Activated CD4-positive, CD25-positive, alpha-beta regulatory T cell treated with anti-CD3 and anti-CD28 coated beads, Interleukin-2, amount 50 U/mL, for 72 hours (primary cell): ENCODE results near the gene HERC3.
A peak's percentile ranks its signal among the peaks of the same experiment; 100 is the strongest.

ENCODE experiments used
- DNase-seq: peaks from one replicate; pipeline ENCODE4 v3.0.0; 2021

The HERC3 gene

DNA sequence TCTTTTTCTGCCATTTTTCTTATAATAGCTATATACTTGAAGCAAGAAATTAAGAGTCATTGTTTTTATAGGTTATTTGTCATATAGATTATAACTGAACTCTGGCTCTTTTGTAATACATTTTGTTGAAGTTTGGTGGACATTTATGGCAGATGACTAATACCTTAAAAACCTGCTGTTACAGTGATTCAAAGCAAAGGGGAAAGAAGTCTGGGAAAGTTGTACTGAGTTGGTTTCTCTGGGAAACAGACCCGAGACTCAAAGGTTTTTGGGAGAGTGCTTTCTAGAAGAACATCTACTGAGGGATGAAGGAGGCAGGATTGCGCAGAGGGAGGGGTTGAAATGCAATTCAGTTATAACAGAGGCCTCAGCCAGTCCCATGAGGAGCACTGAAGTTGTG lies 69.5 kb downstream of the HERC3 start:
- DNase-seq: no peak

DNA sequence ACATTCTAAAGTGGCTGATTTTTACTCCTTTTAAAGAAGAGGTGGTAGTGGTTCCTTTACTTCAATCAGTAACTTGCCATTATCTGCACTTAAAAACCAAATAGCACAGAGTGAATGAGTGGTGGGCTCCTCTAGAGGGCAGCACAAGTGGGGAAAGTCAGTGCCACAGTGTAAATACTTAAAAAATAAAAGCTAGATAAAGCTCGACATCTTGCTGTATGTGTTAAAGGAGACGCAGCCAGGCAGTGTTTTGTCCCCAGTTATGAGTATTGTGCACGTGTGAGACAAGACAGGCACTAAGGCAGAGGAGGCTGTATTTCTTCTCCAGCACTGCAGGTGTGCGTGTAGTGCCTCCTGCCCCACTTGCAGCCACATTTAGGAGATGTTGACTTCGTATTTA lies 80.7 kb downstream of the HERC3 start:
- DNase-seq: no peak

DNA sequence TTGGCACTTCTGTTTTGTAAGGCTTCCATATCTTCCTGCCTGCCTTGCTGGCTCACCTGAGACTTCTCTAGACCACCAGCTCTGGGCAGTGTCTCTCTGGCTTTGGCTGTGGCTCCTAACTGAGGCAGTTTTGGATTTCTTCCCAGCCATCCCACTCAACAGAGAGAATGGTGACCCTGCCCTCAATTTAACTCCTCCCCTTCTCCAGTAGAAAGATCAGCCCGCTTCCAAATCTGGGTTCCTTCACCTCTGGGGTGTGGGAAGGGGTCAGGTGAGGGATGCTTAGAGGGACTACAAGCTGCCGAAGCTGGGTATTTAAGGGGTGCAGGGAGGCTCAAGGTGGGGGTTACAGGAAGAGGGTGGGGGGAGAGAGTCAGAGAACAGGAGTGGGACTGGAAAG lies 81.6 kb downstream of the HERC3 start:
- DNase-seq: no peak

DNA sequence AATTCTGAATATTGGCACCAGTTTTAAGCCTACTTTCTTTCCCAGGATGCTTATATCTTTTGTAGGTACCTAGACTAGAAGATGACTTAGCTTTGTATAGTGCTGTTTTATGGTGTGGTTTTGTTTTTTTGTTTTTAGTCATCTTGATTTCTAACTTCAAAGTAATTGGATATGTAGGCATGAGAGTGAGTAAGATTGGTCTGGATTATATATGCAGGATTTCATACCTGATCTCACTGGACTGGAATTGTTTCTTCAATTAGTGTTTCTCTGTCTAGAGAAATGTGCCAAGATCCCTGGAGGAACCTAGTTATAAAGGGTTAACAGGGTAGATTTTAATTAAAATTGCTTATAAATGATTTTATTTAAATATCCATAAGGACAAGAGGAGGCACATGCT lies 82.3 kb downstream of the HERC3 start:
- no peak for DNase-seq

- no peak for DNase-seq
These were observed 82.7 kb downstream of the HERC3 start for GRCh38 chr4:88674979-88675378.

DNA sequence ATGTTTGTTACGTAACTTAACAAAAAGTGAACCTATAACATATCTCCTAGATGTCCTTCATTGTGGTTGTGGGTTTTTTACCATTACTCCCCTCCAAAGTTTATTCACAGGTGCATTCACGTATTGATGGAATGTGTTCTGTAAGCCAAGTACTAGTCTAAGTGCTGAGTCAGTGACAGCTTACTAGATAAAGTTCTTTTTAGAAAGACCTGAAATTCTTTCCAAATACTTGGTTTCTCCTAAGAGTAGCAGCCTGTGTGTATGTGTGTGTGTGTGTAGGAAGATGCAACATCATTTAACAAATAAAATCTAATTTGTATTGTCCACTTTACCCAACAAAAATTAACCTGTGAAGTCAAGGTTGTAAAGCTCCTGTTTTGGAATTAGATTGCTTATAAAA lies 83.3 kb downstream of the HERC3 start:
- DNase-seq: no peak

GRCh38 chr4:88681209-88681608 lies 88.9 kb downstream of the HERC3 start:
- DNase-seq: no peak

- DNase-seq: no peak
These were observed 98.1 kb downstream of the HERC3 start for GRCh38 chr4:88690355-88690754.

- DNase-seq: no peak
These were observed 101.5 kb downstream of the HERC3 start for GRCh38 chr4:88693792-88694191.

DNA sequence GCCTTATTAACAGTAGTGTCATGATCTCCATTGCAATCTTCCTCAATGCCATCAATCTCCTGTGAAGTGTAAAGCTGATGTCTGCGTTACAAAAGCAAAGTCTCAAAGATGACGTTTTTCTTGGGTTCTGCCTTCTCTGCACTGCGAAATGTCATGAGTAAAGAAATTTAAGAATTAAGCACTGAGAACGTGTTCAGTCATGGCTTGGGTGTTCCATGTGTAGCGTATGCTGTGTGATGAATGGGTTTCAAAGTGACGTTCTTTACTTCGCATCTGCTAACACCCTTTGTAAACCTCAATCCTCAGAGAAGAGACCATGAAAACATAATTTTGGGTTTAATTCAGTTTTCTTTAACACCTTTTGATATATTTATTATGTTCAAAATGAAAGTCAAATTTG lies 104.3 kb downstream of the HERC3 start:
- no peak for DNase-seq

DNA sequence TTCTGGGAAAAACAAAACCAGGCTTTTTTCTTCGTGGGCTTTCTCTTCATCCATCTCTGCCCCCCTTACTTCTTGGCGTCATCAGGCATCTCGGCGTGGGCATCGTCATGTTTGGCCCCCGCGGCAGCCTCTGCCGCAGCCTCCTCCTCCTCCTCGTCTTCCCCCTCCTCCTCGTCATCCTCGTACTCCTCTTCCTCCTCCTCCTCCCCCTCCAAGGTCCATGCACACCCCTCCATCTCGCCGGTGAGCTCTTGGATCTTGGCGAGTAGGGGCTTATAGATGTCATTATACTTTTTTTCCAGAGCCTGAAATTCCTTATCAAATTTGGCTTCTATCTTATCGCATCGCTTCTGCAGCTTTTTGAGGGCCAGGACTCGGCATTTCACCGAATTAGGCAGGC lies 104.9 kb downstream of the HERC3 start:
- DNase-seq: no peak

GRCh38 chr4:88697588-88698329 lies 105.5 kb downstream of the HERC3 start, which contains the start of gene NAP1L5:
Gene NAP1L5, minus strand, starts transcription at chr4:88697829. Its CDS starts 75 bp downstream, at chr4:88697754.
- peak; percentile 68 for DNase-seq

DNA sequence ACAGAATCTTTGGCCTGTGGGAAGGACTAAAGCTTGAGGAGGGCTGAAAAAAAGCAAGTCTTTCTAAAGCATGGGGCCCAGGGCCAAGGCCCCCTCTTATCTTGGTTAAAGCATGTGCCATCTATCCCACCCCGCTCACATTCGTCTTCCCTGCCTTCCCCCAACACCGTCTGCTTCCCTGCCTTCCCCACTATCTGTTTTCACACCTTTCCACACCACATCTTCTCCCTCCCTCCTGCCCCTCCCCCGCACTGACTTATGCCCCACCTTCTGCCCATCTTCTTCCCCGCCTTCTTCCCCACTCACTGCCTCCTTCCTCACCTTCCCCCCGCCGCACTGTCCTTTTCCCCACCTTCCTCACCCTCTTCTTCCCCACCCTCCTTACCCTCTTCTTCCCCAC lies 106.2 kb downstream of the HERC3 start:
- DNase-seq: no peak

DNA sequence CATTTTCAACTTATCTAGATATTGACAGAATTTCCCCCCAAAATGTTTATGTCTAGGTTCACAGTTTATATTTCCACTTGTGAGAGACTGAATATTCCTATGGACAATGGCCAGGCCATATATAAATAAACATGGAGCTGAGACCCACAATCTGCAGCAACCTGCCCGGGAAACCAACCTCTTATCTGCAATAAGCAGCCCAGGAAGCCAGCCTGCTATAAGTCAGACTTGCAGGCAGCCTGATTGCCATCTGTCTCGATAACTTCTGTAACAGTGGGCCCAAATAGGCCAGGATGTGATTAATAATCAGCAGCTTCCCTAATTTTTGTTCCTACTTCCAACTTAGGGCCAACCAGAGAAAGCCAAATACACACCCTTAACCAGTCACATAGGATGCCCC lies 110.5 kb downstream of the HERC3 start:
- DNase-seq: no peak

DNA sequence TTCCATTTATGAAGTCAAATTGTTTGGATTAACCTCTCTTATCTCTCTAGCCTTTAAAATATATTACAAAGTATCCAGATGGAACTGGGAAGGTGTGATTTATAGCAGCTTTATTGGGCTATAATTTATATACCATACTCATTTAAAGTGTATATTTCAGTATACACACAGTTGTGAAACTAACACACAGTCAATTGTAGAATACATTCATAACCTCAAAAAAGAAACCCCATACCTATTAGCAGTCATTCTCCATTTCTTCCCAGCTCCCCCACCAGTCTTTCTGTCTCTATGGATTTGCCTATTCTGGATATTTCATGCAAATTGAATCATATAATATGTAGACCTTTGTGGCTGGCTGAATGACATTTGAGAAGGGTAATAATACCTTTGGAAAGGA lies 112.9 kb downstream of the HERC3 start:
- DNase-seq: no peak

DNA sequence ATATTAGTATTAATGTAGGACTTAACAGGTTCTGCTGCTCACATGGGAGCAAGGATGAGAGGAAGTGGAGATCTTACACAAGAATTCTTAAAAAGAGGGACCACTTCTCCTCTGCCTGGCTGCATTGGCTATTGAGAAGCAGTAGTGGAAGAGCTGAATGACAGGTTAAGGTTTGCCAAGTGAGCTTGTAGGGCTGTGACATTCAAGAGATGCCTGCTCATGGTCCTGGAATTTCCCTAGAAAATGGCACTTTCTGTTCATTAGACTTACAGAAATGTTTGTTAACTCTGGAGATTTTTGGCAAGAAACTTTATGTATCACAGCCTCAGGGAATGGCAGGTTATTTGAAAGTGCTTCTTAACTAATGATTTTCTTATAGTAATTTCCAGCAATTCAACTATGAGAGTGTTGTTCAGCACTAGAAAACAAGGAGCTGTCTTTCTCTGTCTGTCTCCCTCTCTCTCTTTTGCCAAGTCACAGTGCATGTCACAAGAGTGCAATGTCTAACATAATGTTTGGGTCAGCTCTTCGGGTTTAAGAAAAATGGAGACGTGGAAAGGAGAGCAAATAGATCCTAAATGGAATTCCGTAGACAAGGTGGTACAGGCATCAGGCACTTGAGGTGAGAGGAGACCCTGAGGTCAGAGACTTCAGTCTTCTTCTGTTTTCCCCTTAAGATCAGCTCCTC lies 113.7 kb downstream of the HERC3 start:
- no peak for DNase-seq

- DNase-seq: no peak
These were observed 114.3 kb downstream of the HERC3 start for GRCh38 chr4:88706574-88706973.

DNA sequence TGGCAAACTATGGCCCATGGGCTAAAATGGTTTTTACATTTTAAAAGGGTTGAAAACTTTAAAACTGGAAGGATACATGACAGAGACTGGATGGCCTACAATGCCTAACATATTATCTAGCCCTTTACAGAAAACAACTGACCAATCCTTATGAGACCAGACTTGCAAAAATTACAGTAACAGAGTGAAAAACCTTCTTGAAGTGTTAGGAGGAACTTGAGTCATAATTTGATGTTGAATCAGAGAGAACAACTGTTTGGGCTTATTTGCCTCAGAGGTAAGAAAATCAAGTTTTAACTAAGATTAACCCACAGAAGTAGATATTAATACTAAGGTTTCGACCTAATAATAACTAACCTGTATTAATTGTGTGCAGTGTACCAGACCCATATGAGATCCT lies 117.7 kb downstream of the HERC3 start:
- DNase-seq: no peak

GRCh38 chr4:88713782-88714181 lies 121.5 kb downstream of the HERC3 start:
- DNase-seq: no peak

GRCh38 chr4:88718098-88718497 lies 125.8 kb downstream of the HERC3 start:
- DNase-seq: no peak

- DNase-seq: no peak
These were observed 127.1 kb downstream of the HERC3 start for GRCh38 chr4:88719381-88719780.

DNA sequence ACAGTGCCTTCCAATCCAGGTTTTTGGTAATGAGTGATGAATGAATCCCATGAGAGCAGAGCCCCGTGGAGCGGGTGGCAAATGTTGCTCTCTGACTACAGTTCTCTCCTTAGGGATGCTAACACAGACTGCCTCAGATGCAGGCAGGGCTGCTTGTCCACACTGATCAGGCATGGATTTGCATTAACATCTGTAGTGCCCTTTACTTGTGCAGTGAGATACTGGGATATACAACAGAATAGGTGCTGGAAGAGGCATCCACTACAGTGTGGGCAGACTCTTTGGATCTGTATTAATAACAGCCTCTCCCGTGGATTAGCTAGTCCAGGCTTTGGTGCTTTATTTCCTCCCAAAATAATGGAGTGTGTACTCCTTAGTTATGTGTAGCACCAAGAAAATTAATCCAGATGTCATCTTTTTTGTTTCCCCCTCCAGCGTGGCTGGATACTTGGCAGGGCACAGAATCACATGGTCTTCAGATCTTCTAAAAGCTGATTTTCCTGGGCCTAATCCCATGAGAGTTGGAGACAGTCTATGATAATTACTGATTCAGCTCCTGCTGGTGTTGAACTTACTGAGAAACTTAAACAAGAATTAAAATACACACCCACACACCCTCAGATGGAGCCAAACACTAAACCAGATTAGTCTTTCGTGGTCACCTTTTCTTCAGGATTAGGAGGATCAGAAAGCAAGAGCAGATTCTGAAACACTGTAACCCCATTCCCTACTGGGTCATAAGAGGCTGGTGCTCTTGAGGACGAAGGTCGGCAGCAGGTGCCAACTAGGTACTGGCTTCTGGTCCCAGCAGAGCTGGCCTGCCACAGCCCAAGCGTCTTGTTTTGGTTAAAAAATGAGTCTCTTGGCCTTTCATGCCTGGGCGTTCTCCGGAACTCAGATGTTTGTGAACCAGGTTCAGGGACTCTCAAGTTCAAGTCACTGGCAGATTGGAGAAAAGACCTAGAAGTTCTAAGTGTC lies 128.5 kb downstream of the HERC3 start:
- no peak for DNase-seq

DNA sequence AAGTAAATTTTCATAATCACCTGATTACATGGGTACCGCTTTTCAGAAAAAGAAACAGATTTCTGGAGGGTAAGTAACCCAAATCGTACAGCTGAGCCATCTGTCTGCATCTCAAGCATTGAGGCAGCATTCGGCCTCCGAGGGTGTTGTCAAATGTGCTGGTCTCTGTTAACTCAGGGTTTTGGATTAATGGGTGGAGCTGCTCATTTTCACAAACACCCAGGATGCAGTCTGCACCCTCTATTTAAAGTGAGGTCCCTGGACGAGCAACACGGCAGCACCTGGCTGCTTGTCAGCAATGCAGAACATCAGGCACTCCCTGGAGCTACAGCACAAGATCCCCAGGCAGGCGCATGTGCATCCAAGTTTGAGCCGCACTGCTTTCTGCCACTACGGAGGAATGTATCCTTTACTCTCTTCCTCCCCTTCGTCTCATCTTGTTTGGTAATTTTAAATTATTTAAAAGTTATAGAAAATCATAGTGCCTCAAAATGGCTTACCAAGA lies 130.0 kb downstream of the HERC3 start:
- DNase-seq: no peak
